Stimulated activated naive CD4-positive, alpha-beta T cell treated with Interleukin-2 at 50 U/mL for 16 hours (primary cell): ENCODE data around the gene GGT5.
"Not testable (repeated sequence)": the region's sequence is repeated elsewhere in the genome, so short reads cannot be mapped to it uniquely, and the experiment has no call there.

Experiments used
- DNase-seq: peaks from one replicate; lab custom pipeline; 2025; lab: John Stamatoyannopoulos, UW

GGT5 gene

DNA sequence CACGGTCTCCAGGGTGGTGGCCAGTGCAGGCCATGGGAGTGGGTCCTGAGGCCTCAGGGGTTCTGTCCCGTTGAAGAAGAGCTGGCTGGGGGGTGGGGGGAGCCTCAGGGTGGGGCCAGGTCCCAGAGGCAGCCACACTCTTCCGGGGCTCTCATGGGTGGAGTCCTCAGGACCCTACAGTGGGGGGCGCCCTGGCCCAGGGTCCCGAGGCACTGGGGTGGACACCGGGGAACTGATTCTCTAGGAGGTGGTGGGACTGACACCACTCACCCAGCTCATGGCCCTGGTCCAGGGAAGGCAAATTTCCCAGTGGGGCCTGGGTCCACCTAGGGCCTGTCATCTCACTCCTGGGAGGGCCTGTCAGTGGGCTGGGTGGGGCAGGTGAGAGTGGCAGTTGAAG, 12.8 kb downstream of the GGT5 start:
- DNase-seq = no peak

DNA sequence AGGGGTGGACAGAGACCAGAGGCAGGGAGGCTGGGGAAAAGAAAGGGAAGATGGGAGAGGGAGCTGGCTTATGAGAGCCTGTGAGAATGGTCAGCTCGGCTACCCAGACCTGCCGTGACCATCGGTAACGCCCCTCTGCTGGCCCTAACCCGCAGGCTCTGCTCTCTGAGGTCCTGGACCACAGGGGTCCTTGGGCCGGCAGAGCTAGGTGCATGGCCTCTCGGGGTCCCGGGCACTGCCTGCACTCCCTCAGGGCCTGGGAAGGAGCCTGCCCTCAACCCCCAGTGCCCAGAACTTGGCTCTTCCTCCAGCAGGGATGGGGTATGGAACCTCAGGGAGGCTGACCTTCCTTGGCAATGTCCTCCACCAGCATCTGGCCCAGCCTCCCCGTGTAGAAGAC, 13.2 kb downstream of the GGT5 start:
- DNase-seq = no peak

DNA sequence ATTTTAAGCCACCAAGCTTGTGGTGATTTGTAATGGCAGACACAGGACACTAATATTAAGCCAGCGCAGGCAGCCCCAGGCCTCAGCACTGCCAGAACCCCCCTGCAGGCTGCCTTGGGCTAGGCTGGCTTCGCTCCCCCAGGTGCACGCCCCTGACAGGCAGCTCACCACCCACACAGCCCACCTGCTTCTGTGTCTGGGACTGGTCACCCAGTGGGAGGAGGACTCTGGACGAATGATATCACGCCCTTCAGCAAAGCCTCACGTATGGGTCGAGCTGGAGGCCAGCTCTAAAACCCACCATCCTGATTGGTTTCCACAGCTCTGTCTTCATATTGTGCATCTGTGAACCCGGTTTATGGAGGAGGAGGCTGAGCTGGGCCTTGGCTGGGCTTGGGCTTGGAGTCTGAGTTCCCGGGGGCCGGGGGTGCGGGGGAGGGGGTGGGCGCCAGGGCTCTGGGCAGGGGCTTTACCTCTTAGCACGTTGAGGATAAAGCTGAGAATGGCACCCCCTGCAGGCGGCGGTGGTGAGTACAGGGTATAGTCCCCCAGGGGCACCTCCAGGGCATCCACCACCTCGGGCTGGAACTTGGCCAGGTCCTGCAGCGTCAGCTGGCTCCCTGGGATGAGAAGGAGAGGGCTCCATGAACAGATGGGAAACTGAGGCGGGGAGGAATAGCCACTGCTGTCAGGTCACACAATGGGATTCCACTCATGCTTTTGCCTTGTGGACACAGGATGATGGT, 13.8 kb downstream of the GGT5 start:
- peak; percentile 56 for DNase-seq

DNA sequence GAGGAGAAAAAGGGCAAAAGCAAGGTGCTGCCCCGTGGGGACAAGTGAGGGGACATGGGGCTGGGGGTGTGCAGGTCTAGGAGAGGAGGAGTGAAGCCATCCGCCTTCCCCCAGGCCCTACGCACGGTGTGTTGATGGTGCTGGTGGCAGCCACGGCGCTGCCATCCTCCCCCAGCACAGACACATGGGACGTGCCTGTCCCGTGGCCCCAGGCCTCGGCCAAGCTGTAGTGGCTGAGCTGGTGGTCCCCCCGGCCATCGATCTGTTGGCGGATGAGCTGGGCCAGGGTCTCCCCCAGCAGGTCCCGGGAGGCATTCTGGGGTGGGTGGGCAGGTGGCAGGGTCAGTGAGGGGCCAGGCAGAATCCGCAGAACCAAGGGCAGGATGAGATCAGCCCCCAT, 18.9 kb downstream of the GGT5 start:
- no peak for DNase-seq

DNA sequence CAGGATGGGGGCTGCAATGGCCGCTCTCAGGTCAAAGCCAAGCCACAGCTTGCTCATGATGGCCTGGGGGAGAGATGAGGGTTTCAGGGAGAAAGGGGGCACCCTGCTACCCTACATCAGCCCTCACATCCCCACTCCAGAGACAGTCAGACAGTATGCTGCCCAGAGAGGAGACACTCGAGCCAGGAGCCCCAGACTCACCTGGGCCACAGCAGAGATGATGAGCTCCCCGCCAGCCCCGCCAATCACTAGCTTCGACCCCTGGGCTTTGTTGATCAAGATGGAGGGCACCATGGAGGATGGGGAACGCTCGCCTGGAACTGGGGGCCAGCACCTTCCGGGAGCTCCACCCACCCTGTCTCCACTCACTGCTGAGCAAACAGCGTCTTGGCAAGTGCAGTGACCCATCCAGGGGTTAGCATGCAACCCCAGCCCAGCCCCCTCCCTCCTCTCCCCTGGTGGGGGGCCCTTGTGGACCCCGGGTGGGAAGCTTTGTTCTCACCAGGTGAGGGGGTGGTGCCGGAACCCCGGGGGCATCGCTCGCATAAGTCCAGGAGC, 19.8 kb downstream of the GGT5 start:
- no peak for DNase-seq

DNA sequence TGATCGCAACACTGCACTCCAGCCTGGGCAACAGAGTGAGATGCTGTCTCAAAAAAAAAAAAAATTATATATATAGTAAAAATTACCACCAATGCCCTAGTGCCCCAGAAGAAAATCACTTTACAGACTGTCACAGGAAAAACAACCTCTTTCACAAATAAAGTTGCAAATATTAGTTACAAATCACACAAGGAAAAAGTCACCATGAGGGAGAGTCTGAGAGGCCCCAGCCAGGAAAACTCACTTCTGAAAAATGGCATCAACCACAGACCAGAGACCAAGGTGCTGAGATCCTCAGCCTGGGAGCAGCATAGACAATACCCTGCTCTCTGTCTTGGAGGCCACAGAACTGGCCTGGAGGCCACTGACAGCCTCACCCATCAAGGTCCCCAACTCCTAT, 20.4 kb downstream of the GGT5 start:
- DNase-seq = no peak

DNA sequence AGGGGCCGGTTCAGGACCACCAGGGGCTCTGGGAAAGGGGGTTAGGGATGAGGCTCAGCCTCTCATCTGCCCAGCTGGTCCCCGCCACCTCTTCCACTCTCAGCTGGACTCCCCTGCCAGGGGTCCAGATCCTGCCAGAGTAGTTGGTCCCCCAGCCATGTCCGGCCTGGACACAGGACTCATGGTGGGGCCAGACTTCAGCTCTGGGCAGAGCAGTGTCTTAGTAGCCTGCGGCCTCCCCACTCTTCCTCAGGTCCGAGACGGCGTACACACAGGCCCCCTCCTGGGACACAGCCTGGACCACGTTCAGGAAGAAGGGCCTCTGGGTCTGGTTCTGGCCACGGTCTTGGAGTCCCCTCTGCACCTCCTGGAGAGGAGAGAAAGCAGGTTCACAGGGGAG, 25.1 kb downstream of the GGT5 start:
- DNase-seq = no peak

DNA sequence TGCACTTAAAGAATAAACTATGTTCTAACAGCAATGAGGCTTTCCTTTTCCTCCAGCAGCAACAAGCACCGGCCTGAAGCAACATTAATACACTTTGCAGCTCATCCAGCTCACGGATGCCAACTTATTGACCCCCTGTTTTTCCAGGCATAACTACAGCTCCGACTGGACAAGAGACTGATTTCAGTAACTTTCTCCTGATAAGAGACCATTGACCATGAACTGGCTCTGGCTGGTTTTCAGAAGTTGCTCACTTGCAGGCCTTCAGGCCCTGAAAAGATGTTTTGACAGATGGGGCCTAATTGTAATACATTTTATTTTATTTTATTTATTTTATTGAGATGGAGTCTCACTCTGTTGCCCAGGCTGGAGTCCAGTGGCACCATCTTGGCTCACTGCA, 27.5 kb downstream of the GGT5 start:
- DNase-seq = no peak

DNA sequence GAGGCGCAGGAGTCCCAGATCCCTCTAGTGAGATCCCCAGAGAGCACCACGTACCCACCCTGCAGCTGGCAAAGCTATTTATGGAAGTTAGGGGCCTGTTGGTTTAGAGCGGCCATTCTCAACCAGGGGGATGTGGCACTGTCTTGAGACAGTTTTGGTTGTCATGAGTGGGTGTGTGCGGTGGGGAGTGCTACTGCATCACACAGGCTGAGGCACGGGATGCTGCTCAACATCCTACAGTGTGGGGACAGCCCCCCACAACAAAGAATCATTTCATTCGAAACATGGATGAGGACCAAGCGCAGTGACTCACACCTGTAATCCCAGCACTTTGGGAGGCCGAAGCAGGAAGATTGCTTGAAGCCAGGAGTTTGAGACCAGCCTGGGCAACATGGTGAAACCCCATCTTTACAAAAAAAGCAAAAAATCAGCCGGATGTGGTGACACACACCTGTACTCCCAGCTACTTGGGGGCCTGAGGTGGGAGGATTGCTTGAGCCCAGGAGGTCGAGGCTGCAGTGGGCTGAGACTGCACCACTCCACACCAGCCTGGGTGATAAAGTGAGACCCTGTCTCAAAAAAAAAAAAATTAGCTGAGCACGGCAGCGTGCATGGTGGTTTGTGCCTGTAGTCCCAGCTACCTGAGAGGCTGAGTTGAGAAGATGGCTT, 28.2 kb downstream of the GGT5 start:
- no peak for DNase-seq

DNA sequence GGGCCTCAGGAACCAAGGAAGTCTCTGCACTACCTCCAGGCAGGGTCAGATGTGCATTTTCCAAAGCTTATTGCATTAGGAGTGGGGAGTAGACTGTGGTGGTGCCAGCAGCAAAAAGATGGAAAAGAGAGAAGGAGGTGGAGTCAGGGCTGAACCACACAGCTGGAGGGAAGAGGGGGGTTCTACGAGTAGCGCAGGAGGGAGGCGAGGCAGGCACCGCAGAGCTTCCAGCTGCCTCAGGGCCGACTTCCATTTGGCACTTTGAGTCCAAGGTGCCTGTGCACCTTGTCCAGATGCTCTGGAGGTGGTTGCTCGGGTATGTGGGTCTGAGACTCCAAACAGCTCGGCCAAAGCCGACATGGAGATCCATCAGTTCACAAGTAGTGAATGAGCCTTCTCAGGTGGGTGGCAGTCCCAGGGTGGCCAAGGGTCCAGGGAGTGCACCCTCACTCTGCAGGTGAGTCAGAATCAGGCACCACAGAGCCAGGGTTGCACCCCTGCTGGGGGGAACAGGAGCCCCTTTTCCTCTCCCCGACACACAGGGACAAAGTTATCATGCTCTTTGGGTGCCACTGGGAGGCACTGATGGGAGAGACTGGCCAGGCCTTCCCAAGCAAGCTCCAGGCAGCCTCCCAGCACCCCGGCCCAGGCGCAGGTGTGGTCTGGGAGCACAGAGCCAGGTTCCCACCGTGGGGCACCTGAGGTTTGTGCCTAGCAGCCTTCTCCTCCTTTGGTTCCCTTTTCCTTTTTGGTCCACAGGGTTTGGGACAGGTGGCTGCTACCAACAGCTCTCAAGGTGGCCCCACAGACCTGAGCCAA, 30.2 kb downstream of the GGT5 start:
- no peak for DNase-seq

DNA sequence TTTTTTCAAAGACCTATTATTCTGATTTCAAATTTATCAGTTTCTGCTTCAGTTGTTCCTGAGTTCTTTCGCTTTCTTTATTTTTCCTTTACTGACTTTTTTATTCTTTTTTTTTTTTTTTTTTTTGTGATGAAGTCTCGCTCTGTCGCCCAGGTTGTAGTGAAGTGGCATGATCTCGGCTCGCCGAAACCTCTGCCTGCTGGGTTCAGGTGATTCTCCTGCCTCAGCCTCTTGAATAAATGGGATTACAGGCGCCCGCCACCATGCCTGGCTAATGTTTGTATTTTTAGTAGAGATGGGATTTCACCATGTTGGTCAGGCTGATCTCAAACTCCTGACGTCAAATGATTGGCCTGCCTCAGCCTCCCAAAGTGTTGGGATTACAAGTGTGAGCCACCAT, 31.8 kb downstream of the GGT5 start:
- not testable (repeated sequence) for DNase-seq

DNA sequence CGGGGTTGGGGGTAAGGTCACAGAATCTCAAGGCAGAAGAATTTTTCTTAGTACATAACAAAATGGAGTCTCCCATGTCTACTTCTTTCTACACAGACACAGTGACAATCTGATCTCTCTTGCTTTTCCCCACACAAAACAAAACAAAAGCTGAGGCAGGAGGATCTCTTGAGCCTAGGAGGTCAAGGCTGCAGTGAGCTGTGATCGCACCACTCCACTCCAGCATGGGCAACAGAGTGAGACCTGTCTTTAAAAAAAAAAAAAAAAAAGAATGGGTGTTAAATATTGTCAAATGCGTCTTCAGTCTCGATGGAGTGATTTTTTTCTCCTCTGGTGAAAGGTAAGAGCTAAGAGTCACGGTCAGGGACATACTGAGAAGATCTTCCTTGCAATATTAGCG, 33.2 kb downstream of the GGT5 start:
- DNase-seq = not testable (repeated sequence)

DNA sequence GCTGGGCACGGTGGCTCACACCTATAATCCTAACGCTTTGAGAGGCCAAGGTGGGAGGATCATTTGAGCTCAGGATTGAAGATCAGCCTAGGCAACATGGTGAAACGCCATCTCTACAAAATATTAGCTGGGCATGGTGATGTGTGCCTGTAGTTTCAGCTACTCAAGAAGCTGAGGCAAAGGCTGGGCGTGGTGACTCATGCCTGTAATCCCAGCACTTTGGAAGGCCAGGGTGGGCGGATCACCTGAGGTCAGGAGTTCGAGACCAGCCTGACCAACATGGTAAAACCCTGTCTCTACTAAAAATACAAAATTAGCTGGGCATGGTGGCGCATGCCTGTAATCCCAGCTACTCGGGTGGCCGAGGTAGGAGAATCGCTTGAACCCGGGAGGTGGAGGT, 34.5 kb downstream of the GGT5 start:
- DNase-seq = not testable (repeated sequence)

DNA sequence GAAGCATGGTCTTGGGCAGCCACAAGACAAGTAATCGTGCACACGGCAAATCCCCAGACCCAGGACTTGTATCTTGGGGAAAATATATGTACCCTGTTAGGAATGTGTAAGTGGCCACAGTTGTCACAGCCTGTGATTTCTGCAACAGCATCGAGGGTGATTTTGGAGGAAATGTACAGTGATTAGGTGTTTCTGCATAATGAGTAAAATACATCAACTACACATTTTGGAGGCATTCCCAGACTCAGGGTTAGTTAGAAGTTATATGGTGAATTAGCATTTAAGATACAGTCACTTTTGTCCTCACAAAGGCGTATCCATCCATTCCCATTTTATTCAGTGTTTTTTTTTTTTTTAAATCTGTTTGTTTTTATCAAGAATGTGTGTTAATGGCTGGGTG, 35.2 kb downstream of the GGT5 start:
- DNase-seq = no peak

DNA sequence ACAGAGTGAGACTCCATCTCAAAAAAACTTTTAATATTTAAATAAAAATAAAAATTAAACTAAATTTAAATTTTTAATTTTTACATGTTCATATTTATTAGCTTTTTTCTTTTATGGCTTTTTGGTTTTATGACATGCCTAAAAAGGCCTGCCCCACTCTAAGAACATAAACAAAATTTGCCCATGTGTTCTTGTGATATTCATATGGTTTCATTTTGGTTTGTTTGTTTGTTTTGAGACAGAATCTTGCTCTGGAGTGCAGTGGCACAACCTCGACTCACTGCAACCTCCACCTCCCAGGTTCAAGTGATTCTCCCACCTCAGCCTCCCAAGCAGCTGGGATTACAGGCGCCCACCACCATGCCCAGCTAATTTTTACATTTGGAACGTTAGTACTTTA, 35.9 kb downstream of the GGT5 start:
- DNase-seq = no peak

DNA sequence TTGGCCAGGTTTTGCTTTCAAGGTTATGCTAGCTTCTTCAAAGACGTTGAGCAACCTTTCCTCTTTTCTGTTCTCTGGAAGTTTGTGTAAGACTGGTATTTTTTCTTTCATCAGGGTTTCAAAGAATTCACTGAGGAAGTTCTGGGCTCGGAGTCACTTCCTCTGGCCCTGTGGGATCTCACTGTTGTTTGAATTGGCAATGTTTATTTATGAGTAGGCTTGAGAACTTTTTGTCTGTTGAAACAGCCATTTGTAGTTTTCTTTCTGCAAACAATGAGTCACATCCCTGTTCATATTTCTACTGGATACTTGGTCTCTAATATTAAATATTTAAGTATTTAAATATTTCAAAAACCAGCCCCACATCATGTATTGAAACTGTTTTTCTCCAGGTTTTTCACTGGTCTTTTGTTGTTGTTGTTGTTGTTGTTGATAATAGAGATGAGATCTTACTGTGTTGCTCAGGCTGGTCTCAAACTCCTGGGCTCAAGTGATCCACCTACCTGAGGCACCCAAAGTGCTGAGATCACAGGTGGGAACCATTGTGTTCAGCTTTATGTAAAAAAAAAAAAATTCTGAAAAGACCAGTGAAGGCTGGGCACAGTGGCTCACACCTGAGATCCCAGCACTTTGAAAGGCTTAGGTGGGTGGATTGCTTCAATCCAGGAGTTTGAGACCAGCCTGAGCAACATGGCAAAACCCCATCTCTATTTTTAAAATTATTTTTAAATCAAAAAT, 36.7 kb downstream of the GGT5 start:
- DNase-seq = no peak

DNA sequence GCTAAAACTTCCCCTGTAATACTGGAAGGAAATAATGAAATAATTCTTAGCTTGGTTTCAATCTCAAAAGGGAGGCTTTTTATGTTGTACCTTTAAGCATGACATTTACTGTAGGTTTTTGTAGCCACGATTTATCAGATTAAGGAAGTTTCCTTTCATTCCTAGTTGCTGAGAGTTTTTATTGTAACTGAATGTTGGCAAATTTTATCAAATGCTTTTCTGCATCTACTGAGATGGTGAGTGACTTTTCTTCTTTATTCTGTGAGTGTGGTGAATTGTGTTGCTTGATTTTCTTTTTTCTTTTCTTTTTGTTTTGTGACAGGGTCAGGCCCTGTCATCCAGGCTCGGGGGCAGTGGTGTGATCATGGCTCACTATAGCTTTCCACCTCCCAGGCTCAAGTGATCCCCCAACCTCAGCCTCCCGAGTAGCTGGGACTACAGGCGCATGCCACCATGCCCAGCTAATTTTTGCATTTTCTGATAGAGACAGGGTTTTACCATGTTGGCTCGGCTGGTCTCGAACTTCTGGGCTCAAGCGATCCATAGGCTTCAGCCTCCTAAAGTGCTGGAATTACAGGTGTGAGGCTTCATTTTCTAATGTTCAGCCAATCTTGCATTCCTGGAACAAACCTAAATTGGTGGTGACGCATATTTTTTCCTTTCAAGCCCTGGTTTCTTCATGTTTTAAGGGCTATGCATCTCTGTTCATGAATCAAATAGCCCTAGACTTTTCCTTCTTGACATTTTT, 37.4 kb downstream of the GGT5 start:
- DNase-seq = no peak

DNA sequence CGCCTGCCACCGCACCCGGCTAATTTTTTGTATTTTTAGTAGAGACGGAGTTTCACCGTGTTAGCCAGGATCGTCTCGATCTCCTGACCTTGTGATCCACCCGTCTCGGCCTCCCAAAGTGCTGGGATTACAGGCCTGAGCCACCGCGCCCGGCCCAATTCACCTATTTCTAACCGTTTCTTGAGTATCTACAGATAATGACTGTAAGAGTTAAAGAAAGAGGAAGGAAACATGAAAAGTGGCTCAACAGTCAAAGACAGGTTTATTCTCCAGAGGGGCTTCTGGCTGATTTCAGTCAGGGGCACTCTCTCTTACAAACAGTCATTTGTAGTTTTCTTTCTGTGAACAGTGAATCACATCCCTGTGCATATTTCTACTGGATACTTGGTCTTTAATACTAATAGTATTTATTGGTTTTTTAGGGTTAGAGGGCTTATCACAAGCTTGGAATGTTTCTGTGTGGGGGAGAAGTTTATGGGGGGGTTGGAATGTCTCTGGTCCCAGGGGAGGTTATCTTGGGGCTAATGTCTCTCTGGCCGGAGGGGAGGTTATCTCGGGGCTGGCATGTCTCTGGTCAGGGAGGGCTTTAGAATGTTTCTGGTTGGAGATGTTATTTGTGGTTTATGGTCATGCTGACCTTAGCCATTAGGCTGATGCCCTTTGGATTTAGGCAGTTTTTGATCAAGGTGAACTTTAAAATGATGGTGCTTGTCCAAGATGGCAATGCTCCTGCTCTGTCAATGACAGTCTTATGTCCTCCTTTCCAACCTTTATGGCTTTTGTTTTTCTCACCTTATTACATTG, 38.2 kb downstream of the GGT5 start:
- not testable (repeated sequence) for DNase-seq

DNA sequence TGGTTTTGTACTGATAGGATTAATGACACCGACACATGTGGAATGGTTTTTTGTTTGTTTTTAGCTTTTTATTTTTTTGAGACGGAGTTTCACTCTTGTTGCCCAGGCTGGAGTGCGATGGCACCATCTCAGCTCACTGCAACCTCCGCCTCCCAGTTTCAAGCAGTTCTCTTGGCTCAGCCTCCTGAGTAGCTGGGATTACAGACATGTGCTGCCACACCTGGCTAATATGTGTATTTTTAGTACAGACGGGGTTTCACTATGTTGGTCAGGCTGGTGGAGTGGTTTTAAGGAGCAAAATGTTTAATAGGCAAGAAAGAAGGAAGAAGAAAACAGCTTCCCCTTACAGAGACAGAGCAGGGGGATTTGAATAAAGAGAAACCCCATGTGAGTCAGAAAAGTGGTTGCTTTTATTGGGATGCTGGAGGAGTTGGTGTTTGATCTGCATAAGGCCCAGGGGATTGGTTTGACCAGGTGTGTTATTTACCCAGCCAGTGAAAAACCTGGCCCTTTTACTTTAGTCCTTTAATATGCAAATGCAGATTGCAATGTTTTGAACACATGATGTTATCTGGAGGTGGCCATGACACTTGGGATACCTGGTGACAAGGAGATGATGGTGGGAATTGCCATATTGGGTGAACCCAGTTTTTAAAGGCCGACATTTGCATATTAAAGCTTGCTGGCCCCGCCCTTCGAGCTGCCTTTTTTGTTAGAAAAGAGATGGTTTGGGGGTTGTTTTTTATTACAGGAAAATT, 39.3 kb downstream of the GGT5 start:
- DNase-seq = no peak

DNA sequence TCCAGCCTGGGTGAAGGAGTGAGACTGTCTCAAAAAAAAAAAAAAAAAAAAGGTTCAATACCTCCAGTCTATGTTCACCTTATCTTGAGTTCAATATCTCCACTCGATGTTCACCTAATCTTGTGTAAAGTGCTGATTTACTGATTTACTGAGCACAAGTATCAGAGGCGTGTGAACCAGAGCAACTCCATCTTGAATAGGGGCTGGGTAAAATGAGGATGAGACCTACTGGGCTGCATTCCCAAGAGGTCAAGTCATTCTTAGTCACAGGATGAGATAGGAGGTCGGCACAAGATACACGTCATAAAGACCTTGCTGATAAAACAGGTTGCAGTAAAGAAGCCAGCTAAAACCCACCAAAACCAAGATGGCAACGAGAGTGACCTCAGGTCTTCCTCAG, 41.0 kb downstream of the GGT5 start:
- DNase-seq = not testable (repeated sequence)
